HG02798 (cell line): Measurements from ENCODE around the gene TANGO2.

Experiments used
- ATAC-seq: cut with Tn5 transposase; IDR thresholded peaks from one replicate; pipeline ENCODE4 v1.9.1; 2021; ENCODE audit warnings: mild to moderate bottlenecking; ENCODE audit not compliant: unreplicated experiment, poor library complexity

Gene TANGO2

GRCh38 chr22:19994851-19995610 lies 25.9 kb upstream of the TANGO2 start:
- no peak for ATAC-seq

- ATAC-seq = no peak
These were observed 25.1 kb upstream of the TANGO2 start for GRCh38 chr22:19995611-19996339.

- no peak for ATAC-seq
These were observed 24.1 kb upstream of the TANGO2 start for GRCh38 chr22:19996694-19997384.

GRCh38 chr22:19997561-19998231 lies 23.2 kb upstream of the TANGO2 start:
- no peak for ATAC-seq

GRCh38 chr22:19998232-19998951 lies 22.5 kb upstream of the TANGO2 start:
- ATAC-seq = no peak

- ATAC-seq = no peak
These were observed 21.7 kb upstream of the TANGO2 start for GRCh38 chr22:19998991-19999820.

- no peak for ATAC-seq
These were observed 20.4 kb upstream of the TANGO2 start for GRCh38 chr22:20000246-20001081.

- no peak for ATAC-seq
These were observed 19.8 kb upstream of the TANGO2 start for GRCh38 chr22:20001082-20001638.

- ATAC-seq = no peak
These were observed 18.8 kb upstream of the TANGO2 start for GRCh38 chr22:20002128-20002527.

- no peak for ATAC-seq
These were observed 18.3 kb upstream of the TANGO2 start for GRCh38 chr22:20002636-20003035.

- no peak for ATAC-seq
These were observed 17.6 kb upstream of the TANGO2 start for GRCh38 chr22:20003304-20003703.

GRCh38 chr22:20004464-20004863 lies 16.4 kb upstream of the TANGO2 start:
- no peak for ATAC-seq

- ATAC-seq = no peak
These were observed 12.5 kb upstream of the TANGO2 start for GRCh38 chr22:20008221-20008995.

- no peak for ATAC-seq
These were observed 11.9 kb upstream of the TANGO2 start for GRCh38 chr22:20009018-20009491.

GRCh38 chr22:20009582-20010306 lies 11.2 kb upstream of the TANGO2 start:
- ATAC-seq = no peak

GRCh38 chr22:20010307-20011122 lies 10.4 kb upstream of the TANGO2 start:
- no peak for ATAC-seq
